Renal cortex interstitium (tissue), 11 donors: ENCODE results near the gene CA12. TPM values are rescaled to one million over a fixed set of nuclear protein-coding genes. Genes with fewer than 3 reads are reported as not detected.
A peak's percentile ranks its signal among the peaks of the same experiment; 100 is the strongest.
"Not testable (repeated sequence)": the region's sequence is repeated elsewhere in the genome, so short reads cannot be mapped to it uniquely, and the experiment has no call there.

ENCODE experiments used
- DNase-seq, 11 donors: peaks; one replicate each; pipeline ENCODE4 v3.0.0-alpha.2; 2013; ENCODE audit warnings: low read depth in 9 of 11, low spot score in 4 of 11; ENCODE audit errors: extremely low read depth in 1 of 11
- polyA plus RNA-seq, 3 donors: library from polyadenylated mRNA; unstranded; fragments of 120-200 nt; gene quantifications; one replicate each; pipeline ENCODE4 v1.2.1, GENCODE V29; 2013; ENCODE audit not compliant: insufficient read length in 3 of 3

CA12 gene
- polyA plus RNA-seq, 3 donors, result 95.1 to 153 (median 121) TPM

GRCh38 chr15:63327648-63328421 lies 53.8 kb downstream of the CA12 start:
- DNase-seq, result no peak

GRCh38 chr15:63324770-63325169 lies 56.9 kb downstream of the CA12 start:
- DNase-seq, result no peak

GRCh38 chr15:63323798-63324563 lies 57.7 kb downstream of the CA12 start:
- no peak for DNase-seq

- DNase-seq, result no peak
Measured at GRCh38 chr15:63322541-63322940, 59.1 kb downstream of the CA12 start.

GRCh38 chr15:63321462-63321861 lies 60.2 kb downstream of the CA12 start:
- DNase-seq, result no peak

- DNase-seq, result not testable (repeated sequence)
Measured at GRCh38 chr15:63320981-63321380, 60.7 kb downstream of the CA12 start.

GRCh38 chr15:63320446-63320845 lies 61.2 kb downstream of the CA12 start:
- DNase-seq, result not testable (repeated sequence)

- no peak for DNase-seq
Measured at GRCh38 chr15:63319065-63319464, 62.6 kb downstream of the CA12 start.

- peak in 1 of 11 donors; percentile 61 for DNase-seq
Measured at GRCh38 chr15:63318344-63318743, 63.3 kb downstream of the CA12 start.

GRCh38 chr15:63314409-63314808 lies 67.2 kb downstream of the CA12 start:
- no peak for DNase-seq

- DNase-seq, result no peak
Measured at GRCh38 chr15:63313825-63314224, 67.8 kb downstream of the CA12 start.

- no peak for DNase-seq
Measured at GRCh38 chr15:63312286-63312685, 69.4 kb downstream of the CA12 start.

- no peak for DNase-seq
Measured at GRCh38 chr15:63310646-63311045, 71.0 kb downstream of the CA12 start.

- no peak for DNase-seq
Measured at GRCh38 chr15:63308947-63309346, 72.7 kb downstream of the CA12 start.

- no peak for DNase-seq
Measured at GRCh38 chr15:63308491-63308890, 73.2 kb downstream of the CA12 start.

GRCh38 chr15:63306492-63307073 lies 75.1 kb downstream of the CA12 start:
- DNase-seq, result no peak

GRCh38 chr15:63305260-63305659 lies 76.4 kb downstream of the CA12 start:
- no peak for DNase-seq

- no peak for DNase-seq
Measured at GRCh38 chr15:63301088-63301487, 80.6 kb downstream of the CA12 start.

GRCh38 chr15:63299943-63300575 lies 81.6 kb downstream of the CA12 start:
- DNase-seq, result no peak

- no peak for DNase-seq
Measured at GRCh38 chr15:63296195-63296594, 85.5 kb downstream of the CA12 start.
